Measurements from ENCODE around the gene ACY1. TPM values are rescaled to one million over a fixed set of nuclear protein-coding genes. Genes with fewer than 3 reads are reported as not detected.
A peak's percentile ranks its signal among the peaks of the same experiment; 100 is the strongest.

The ACY1 gene
- total and polyA plus RNA-seq, 2 of the 13 experiments (the other 11 are each of a cell fraction or from before 2014, with no cell fraction given): 113 to 162 TPM

- TF ChIP-seq ZNF576 (CRISPR knock-in tag; IDR thresholded peaks at IDR 0.05): no peak; the same call in 1 of the 2 replicates
- peak; percentile 54; the same call in 1 of the 2 replicates for TF ChIP-seq HOMEZ (CRISPR knock-in tag; IDR thresholded peaks at IDR 0.05; ENCODE audit: low read depth)
- peak; percentile 62; the same call in 1 of the 2 replicates for TF ChIP-seq ZNF44 (CRISPR knock-in tag; IDR thresholded peaks at IDR 0.05)
- no peak for TF ChIP-seq SSRP1 (CRISPR knock-in tag; IDR thresholded peaks at IDR 0.05)
- peak; percentile 71; the same call in 1 of the 2 replicates for TF ChIP-seq ZNF784 (CRISPR knock-in tag; IDR thresholded peaks at IDR 0.05; ENCODE audit: borderline replicate concordance)
- TF ChIP-seq SAP130 (CRISPR knock-in tag; IDR thresholded peaks at IDR 0.05; ENCODE audit: low read depth): peak; percentile 95
- TF ChIP-seq GMEB1 (CRISPR knock-in tag; IDR thresholded peaks at IDR 0.05; ENCODE audit: borderline replicate concordance): peak; percentile 71
- TF ChIP-seq MXI1 (IDR thresholded peaks at IDR 0.05; ENCODE audit: borderline replicate concordance, low read depth, low read length): peak; percentile 98; the same call in 2 of the 3 replicates
- peak; percentile 61; the same call in 1 of the 2 replicates for TF ChIP-seq ZNF614 (CRISPR knock-in tag; IDR thresholded peaks at IDR 0.05; ENCODE audit: borderline replicate concordance)
- no peak for TF ChIP-seq RBM22 (optimal IDR thresholded peaks at IDR 0.05; ENCODE audit: low read length)
- no peak for TF ChIP-seq SUZ12 (IDR thresholded peaks at IDR 0.05; ENCODE audit: low read depth, low read length)
- TF ChIP-seq XRCC5 (optimal IDR thresholded peaks at IDR 0.05; ENCODE audit: low read length): no peak
- peak; percentile 93 for TF ChIP-seq ZNF543 (CRISPR knock-in tag; IDR thresholded peaks at IDR 0.05)
- TF ChIP-seq NR1H2 (CRISPR knock-in tag; IDR thresholded peaks at IDR 0.05; ENCODE audit: borderline replicate concordance, low read depth): peak; percentile 17; the same call in 1 of the 2 replicates
- TF ChIP-seq FOXM1 (CRISPR knock-in tag; IDR thresholded peaks at IDR 0.05): no peak
- no peak; the same call in 1 of the 2 replicates for TF ChIP-seq HOXA5 (CRISPR knock-in tag; IDR thresholded peaks at IDR 0.05)
- TF ChIP-seq KLF6 (CRISPR knock-in tag; IDR thresholded peaks at IDR 0.05): peak; percentile 75
- peak; percentile 86 for TF ChIP-seq REXO4 (CRISPR knock-in tag; IDR thresholded peaks at IDR 0.05; ENCODE audit: borderline replicate concordance)
- peak; percentile 83 for TF ChIP-seq THAP11 (CRISPR knock-in tag; IDR thresholded peaks at IDR 0.05)
- 0 out of 2 replicates have a peak, but pooled peaks have one; percentile 11 for TF ChIP-seq CSRNP2 (CRISPR knock-in tag; conservative IDR thresholded peaks at IDR 0.05; ENCODE audit: low read depth)
- TF ChIP-seq NFYB (CRISPR knock-in tag; IDR thresholded peaks at IDR 0.05): no peak
- no peak for TF ChIP-seq SAFB2 (CRISPR knock-in tag; IDR thresholded peaks at IDR 0.05; ENCODE audit: borderline replicate concordance, low read depth)
- TF ChIP-seq FOXP1 (IDR thresholded peaks at IDR 0.05): no peak
- TF ChIP-seq FOXP1 (CRISPR knock-in tag; IDR thresholded peaks at IDR 0.05): peak; percentile 17; the same call in 1 of the 2 replicates
- no peak for TF ChIP-seq SETDB1 (CRISPR knock-in tag; IDR thresholded peaks at IDR 0.05; ENCODE audit: borderline replicate concordance)
- TF ChIP-seq ZNF205 (CRISPR knock-in tag; IDR thresholded peaks at IDR 0.05): peak; percentile 41; the same call in 1 of the 2 replicates
Observed at GRCh38 chr3:51982838-51983577, at the start of gene ACY1 (continued).

All from HepG2 (cell line).